ENCODE data around the gene FAM13C.
A peak's percentile ranks its signal among the peaks of the same experiment; 100 is the strongest.
"Not testable (repeated sequence)": the region's sequence is repeated elsewhere in the genome, so short reads cannot be mapped to it uniquely, and the experiment has no call there.

FAM13C gene

DNA sequence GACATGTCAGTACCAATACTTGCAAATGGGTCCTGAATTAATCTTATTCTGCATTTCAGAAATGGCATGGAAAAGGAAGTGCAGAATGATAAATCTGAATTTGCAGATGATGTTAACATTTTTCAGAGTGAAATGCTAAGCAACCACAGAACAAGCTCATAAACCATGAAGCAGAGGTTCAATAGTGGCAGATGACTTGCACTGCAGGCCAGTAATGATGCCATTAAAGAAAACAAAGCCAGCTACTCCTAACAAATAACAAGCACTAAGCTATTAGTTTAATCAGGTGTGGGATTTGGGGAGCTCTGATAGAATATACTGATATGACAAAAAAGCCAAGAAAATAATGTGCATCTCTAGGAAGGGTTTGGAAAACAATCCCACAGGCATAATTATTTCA lies 85.4 kb downstream of the FAM13C start:
- DNase-seq (ENCODE audit: low spot score), result no peak

DNA sequence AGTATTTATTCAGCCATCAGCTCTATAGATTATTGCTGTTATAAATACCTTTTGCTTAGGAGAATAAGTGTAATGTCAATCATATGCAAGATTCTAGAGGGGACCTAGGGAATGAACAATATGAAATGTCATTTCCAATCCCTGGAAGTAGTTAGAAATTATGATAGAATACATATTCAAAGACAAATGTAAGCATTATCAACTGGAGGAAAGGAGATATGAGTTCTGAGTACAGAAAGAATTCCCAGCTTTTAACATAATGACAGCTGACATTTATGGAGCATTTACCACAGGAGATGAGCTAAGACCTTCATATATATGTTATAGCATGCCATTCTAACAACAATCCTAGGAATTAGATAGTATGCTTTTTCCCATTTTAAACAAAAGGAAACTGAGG lies 86.2 kb downstream of the FAM13C start:
- no peak for DNase-seq (ENCODE audit: low spot score)

DNA sequence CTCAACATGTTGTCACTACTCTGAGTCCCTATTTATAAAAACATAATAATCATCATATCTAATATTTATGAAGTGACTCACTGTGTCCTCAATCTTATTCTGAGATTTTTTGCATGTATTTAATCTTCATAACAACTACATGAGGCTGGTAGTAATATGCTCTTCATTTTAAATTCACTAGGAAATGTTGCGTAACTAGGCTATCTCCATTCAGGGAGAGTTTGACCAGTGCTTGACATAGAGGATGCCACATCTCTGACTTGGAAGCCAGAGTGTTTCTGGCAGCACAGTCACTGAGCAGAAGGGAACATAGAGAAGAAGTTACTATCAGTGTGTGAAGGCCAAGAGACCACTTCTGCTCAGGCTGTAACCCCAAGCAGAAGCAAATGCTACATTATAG lies 88.9 kb downstream of the FAM13C start:
- DNase-seq (ENCODE audit: low spot score), result no peak

DNA sequence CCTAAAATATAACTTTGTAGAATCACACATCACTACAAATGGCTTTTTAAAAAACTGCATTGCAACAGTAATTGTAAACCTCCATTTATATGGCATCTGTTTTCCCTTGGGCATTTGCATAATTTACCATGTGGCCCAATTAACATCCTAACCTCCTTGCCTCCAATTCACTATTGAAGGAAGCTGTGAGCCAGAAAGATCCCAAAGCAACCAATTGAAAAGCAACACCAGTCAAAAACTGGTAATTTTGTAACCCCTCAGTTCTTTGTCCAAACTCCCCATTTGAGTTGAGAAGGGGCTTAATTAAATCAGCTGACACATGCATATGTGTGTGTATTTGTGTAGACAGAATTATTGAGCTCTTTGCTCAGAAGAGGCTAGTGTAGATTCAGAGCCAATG lies 90.3 kb downstream of the FAM13C start:
- no peak for DNase-seq (ENCODE audit: low spot score)

DNA sequence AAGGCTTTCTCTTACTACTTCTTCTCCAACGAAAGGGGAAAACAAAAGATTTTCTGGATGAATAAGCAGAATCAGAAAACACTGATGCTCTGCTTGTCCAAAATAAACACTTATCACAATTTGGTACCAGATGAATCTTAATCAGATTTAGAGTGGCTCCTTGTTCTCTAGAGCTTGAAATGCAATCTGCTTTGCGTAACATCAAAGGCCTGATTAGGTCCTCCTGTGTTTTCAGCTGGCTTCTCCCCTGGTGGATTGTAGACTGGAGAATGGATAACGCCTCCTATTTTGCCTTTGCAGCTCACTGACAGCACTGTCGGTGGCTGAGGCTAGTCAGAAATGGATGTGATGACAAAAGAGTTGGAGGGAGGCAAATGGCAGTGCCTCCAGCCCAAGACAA lies 91.2 kb downstream of the FAM13C start:
- DNase-seq (ENCODE audit: low spot score), result no peak

DNA sequence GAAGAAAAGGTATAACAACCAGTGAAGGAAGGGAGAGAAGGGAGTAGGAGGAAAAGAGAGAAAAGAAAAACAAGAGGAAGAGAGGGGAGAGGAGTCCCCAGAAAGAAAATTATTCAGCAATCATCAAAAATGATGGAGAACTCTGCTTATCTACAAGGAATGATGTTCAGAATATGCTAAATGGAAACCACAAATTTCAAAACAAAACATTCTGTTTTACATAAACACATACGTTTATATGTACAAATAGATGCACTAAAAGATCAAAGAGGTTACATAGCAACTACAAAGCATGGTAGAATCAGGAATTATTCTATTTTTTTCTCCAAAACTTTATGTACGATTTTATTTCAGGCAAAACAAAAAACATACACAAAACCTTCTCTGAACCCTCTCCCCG lies 91.9 kb downstream of the FAM13C start:
- no peak for DNase-seq (ENCODE audit: low spot score)

DNA sequence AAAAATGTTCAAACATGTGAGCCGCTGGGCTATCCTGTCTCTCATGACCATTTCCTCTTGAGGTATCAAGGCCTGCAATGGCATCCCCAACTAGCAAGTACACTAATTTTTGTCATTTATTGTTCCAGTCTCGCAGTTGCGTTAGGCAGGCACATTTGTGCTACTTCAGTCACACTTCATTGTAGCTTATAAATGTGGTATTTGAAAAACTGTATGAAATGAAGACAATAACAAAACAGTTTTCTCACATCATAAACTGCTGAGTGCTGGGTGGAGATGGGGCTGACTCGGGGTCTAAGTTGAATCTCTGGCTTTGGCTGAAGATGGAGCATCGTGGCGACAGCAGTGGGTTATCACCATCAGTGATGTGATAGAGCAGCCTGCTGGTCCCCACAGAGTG lies 92.7 kb downstream of the FAM13C start:
- DNase-seq (ENCODE audit: low spot score), result no peak

DNA sequence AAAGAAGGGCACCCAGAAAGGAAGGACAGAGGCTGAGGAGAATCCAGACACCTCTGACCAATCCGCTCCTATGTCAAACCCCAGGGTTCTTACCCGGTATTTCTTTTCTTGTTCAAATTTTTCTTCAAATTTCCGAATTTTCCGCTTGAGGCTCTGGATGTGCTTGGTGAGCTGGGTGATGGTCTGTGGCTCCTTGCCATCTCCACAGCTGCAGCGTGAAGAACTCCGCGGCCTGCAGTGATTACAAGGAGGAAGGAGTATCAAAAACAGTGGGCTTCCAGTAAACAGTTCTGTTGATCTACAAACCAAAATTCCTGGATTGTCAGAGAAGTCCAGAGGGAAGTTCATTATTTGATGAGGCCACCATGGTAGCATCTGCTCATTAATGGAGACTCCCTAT lies 93.9 kb downstream of the FAM13C start:
- DNase-seq (ENCODE audit: low spot score), result no peak

DNA sequence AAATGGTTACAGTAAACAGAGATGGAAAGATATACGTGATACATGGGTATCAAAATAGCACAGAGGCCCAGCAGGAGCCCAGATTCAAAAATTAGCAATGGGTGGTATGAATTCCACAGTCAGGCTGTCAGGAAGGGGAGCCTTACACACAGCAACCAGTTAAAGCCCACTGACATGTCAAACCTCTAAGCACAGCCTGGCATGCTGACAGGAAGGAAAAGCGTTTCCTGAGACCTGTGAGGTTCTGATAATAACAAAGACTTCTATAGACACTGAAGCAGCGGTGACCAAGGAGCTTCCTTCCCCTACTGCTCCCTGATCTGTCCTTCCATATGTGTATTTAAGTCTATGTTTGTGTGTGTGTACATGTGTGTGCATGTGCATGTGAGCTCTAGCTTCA lies 96.0 kb downstream of the FAM13C start:
- no peak for DNase-seq (ENCODE audit: low spot score)

DNA sequence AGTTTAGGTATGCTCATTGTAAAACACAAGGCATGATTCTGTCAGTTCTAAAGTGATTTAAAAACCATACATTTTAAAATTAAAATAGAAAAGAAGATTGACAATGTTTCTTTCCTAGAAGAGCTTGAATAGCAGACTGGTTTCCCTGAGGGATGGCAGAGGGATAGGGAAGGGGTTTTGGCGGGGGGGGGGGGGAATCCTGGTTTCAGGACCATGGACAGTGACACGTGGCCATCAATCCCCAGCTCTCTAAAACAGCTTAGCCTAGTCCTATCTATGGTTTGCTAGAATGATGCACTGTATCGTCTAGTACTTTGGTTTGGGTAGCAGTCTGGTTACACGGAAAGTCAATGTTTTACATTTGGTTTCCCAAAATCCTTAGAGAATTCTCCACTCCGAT lies 97.2 kb downstream of the FAM13C start:
- DNase-seq (ENCODE audit: low spot score), result no peak

DNA sequence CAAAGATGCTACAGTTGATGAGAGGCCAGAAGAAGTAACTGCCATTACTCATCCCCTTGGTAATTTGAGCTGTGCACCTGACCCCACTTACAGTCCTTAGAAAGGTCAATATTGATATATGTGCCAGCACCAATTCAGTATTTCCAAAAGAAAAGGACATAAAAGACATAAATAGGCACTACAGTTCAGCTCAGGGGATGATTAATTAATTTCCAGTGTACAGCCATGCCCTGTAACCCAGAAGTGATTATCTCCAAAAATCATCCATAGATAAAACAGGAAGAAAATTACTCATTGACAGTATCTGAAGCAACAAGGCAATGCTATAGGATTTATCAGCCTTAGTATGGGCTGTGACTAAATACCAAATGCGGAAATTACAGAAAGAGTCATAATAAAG lies 103.5 kb downstream of the FAM13C start:
- DNase-seq (ENCODE audit: low spot score), result no peak

DNA sequence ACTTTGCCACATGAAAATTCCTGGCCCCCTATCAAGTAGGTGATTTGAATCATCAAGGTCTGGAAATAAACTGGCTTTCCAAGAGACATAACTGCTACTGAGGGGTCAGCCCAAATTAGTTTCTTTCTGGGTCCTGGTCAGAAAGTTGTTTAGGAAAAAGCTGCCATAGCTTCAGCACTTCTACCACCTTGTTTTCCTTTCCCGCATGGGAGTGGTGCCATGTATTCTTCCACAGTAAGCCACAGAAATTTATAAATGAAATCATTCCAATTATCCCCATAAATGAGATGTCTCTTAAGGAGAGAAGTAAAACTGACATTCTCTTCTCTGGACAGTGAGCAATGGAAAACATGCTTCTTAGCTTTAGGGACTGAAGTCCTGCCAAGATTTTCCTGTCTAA lies 105.1 kb downstream of the FAM13C start:
- no peak for DNase-seq (ENCODE audit: low spot score)

DNA sequence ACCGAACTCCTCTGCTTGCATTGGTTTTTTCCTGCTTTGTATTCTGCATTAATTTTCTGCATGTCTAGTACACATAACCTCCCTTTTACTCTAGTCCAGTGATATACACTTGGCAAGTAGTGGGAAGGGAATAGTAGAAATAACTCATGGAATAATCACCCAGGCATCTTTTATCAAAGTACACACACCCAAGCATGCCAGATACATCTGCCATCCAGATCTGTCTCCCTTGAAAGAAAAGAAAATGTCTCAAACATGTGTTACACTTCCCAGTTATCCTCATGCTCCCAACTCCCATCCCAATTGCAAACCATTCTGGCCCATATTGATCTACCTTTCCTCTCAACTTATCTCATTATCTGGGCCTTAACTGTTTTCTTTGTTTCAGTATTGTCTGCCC lies 106.9 kb downstream of the FAM13C start:
- DNase-seq (ENCODE audit: low spot score), result no peak

DNA sequence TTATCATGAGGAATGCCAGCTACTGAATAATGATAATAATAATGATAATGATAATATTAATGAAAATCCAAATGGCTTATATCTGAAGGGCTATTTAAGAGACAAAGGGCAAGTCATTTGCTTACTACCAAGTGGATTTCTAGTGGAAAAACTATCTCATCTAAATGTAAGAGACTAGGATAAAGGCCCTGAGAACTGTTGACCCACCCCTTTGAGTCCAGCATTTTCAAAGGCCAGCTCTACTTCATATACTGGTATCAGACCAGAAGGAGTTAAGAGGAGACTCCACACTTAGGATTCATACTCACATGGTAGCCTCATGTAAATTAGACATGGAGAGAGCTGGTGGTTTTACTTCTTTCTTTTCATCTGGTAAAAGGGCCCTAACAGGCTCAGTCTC lies 109.9 kb downstream of the FAM13C start:
- no peak for DNase-seq (ENCODE audit: low spot score)

DNA sequence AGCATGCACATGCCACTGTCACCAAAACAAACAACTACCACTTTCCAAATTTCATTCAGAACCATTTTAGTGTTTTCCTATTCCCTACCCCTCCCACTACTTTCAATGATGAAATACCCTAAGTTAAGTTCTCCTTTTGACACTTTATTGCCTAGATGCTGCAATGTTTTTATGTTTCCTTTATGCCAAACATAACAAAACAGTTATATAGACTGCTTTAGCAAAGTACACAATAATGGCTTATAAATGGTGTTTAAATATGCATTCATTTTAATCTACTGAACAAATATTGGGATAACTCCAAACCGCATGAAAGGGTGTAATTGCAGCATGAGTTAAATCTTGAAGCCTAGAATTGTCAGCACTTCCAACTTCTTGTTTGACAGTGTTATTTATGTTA lies 116.7 kb downstream of the FAM13C start:
- no peak for DNase-seq (ENCODE audit: low spot score)

DNA sequence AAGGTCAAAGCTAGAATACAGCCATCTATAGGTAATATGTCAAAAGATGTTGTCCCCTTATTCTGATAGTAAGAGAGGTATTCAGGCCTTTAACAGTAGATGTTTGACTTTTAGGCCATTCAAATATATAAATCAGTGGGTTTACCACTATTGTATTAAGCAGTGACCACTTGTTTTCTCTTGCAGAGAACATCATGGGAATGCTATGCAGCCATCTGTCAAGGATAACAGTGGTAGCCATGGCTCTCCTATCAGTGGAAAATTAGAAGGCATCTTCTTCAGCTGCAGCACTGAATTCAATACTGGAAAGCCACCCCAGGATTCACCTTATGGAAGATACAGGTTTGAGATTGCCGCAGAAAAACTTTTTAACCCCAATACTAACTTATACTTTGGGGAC lies 117.5 kb downstream of the FAM13C start:
- DNase-seq (ENCODE audit: low spot score), result no peak

DNA sequence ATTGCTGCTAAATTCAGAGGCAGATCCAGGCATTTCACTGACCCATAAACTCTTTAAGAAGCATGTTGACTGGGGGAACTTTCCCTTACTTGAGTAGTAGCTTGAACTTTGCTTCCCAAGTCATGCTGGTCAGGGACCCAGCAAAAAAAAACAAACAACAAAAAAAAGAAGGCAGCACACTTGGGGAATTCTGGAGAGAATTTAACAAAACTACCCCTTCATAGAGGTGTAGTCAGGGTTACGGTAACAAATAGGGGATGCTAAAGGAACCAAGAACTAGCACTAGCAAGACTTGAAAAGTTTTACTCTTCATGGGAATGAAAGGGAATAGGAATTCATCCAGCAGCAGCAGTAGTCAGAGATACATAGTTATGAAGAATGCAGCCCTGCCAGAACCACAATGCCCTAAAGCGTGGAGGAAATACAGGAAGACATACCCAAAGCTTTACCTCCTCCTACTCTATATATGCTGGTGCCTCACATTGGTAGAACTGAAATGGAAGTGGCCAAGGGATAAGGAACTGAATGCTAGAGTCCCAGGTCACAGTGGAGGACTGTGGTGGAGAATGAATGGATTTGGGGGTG lies 118.6 kb downstream of the FAM13C start:
- no peak for DNase-seq (ENCODE audit: low spot score)

DNA sequence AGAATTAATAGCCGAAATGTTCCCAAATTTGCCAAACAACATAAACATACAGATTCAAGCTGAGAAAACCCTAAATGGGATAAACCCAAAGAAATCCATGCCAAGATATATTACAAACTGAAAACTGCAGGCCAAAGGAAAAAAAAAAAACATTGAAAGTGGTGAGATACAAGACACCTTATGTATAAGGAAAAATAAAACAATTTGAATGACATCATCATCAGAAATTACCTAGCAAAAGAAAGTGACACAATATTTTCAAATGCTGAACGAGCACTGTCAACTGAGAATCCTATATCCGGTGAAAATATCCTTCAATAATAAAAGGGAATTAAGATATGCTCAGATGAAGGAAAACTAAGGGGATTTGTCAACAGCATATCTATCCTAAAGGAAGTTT lies 119.4 kb downstream of the FAM13C start:
- no peak for DNase-seq (ENCODE audit: low spot score)

DNA sequence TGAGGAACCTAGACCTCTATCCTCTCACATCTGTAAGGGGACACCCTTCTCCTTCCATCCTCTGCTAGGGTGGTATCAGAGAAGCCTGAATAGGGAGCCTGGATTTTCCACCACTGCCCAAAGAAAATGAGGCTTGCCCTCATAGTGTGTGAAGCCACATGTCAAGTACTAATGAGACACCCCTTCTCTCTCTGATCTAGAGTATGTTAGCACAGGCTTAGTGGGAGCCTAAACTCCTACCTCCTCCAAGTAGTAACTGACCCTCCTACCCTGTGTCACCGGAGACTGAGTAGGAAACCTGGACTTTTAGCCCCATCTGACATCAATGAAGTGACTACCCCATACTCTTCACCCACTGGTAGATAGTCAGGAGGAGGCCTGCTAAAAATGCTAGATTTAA lies 120.3 kb downstream of the FAM13C start:
- DNase-seq (ENCODE audit: low spot score), result no peak

DNA sequence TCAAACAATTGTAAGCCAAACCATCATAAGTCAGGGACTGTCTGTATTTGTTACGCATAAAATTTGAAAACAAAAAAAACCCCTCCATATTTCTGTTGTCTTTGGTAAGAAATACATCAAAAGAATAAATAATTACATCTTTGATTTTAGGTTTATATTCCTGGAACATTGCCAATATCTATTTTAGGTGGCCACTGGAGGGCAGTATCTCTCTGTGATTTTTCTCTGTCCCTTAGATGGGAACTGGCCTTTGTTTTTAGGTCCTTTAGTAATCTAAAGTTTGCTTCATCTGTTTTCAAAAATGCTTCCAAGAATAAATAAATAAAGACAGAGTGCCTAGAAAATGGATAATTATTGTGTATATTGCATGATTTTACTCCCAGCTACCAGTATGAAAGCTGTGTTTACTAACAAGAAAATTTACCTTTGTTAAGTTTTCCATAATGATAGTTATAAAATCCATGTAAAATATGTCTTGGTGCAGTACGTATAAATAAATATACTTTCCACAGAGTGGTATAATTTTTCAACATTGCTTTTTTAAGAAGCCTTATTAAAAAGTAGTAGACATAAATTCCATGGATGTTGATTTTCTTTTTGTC lies 121.7 kb downstream of the FAM13C start:
- peak; percentile 52 for DNase-seq (ENCODE audit: low spot score)

DNA sequence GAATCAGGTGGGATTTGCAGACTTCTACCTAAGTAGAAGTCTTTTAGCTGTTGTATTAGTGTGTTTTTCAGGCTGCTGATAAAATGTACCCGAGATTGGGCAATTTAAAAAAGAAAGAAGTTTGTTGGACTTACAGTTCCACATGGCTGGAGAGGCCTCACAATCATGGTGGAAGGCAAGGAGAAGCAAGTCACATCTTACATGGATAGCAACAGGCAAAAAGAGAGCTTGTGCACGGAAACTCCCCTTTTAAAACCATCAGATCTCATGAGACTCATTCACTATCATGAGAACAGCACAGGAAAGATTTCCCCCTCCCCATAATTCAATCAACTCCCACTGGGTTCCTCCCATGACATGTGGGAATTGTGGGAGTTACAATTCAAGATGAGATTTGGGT lies 123.2 kb downstream of the FAM13C start:
- not testable (repeated sequence) for DNase-seq (ENCODE audit: low spot score)

DNA sequence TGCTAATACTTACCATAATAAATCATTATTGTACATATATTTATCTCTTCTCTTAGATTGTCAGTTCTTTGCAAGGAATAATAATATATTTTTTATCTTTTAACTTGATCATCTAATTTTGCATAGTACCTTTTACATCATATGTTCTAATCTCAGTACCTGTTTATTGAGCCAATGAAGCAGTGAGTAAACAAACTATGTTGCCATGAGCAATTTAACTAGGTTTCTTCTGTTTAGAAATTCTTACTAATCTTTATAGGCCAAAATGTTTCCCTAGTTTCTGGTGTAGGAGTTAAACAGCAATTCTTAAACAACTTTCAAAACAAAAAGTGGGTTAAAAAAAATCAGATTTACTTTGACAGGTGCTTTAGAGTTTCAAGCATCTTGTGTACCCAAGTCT lies 124.6 kb downstream of the FAM13C start:
- DNase-seq (ENCODE audit: low spot score), result no peak

DNA sequence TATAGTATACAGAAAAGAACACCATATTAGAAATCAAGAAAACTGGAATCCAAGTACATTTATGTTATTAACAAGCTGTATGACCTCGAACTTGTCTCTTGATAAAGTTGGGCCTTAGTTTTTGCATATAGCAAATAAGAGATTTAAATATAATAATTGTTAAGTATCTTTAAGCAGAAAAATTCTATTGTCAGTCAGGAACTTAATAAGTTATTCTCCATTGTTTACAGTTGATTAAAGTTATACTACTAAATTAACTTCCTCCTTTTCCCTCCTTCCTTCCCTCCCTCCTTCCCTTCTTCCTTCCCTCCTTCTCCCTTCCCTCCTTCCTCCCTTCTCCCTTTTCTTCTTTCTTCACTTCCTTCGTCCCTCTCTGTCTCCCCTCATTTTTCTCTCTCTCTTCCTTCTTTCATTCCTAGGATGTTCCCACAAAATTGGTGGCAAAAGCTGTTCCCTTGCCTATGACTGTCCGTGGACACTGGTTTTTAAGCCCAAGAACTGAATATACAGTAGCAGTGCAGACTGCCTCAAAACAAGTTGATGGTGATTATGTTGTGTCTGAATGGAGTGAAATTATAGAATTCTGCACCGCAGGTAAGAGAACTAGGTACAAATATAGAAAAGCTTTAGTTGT lies 126.2 kb downstream of the FAM13C start:
- DNase-seq (ENCODE audit: low spot score), result no peak

DNA sequence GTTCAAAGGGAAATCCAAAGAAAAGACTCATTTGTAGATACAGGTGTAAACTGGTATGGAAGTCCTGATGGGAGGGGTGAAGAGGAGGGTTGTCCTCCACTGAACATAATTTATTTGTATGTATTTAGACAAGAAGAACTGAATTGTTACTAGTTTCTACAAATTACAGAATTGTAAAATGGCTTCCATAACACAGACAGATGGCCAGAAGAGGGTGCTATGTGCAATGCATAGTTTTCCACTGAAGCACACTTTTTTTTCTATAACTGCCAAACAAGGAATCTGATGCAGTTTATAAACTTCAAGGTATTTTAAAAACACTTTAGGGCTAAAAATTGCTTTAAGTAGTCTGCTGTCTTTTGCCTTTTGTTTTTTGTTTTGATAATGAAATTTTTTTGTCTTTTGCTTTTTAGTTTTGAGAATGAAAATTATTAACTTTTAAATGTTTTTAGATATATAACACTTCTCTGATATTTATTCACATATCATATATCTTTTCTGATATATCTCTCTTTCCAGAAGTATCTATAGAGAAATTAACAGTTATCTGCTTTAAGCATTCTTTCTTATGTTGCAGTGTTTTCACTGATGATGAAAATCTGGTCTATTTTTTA lies 127.4 kb downstream of the FAM13C start:
- peak; percentile 29 for DNase-seq (ENCODE audit: low spot score)

All from LoVo (cell line).